Putamen (tissue), 1 donor: ENCODE data around the gene SNX18.
"Not testable (repeated sequence)": the region's sequence is repeated elsewhere in the genome, so short reads cannot be mapped to it uniquely, and the experiment has no call there.

Experiments
- DNase-seq: peaks from one replicate; pipeline ENCODE4 v3.0.0-alpha.2; 2016; ENCODE audit warnings: low spot score

The SNX18 gene

GRCh38 chr5:54517512-54518145, at the start of gene SNX18:
TSS of gene SNX18 (plus strand) at chr5:54517759. CDS start at chr5:54517953, 194 bp downstream.
- peak; percentile 93 for DNase-seq

- DNase-seq, result peak; percentile 14
These were observed 47.9 kb upstream of the SNX18 start for GRCh38 chr5:54469622-54470021.

GRCh38 chr5:54470128-54470527, 47.4 kb upstream of the SNX18 start:
- DNase-seq, result no peak

GRCh38 chr5:54470677-54471076, 46.9 kb upstream of the SNX18 start:
- DNase-seq, result no peak

- no peak for DNase-seq
These were observed 46.2 kb upstream of the SNX18 start for GRCh38 chr5:54471398-54471797.

GRCh38 chr5:54476682-54477081, 40.9 kb upstream of the SNX18 start:
- DNase-seq, result no peak

GRCh38 chr5:54477941-54478478, 39.5 kb upstream of the SNX18 start:
- no peak for DNase-seq

GRCh38 chr5:54480296-54480695, 37.3 kb upstream of the SNX18 start:
- no peak for DNase-seq

GRCh38 chr5:54484219-54484894, 33.2 kb upstream of the SNX18 start:
- no peak for DNase-seq

- DNase-seq, result not testable (repeated sequence)
These were observed 31.9 kb upstream of the SNX18 start for GRCh38 chr5:54485659-54486058.

GRCh38 chr5:54489648-54489979, 27.9 kb upstream of the SNX18 start:
- not testable (repeated sequence) for DNase-seq

GRCh38 chr5:54491326-54491725, 26.2 kb upstream of the SNX18 start:
- DNase-seq, result no peak

GRCh38 chr5:54492178-54492577, 25.4 kb upstream of the SNX18 start:
- DNase-seq, result no peak

- no peak for DNase-seq
These were observed 22.5 kb upstream of the SNX18 start for GRCh38 chr5:54495027-54495426.

- DNase-seq, result no peak
These were observed 3.3 kb upstream of the SNX18 start for GRCh38 chr5:54514291-54514690.

- no peak for DNase-seq
These were observed 2.6 kb upstream of the SNX18 start for GRCh38 chr5:54514841-54515432.

- no peak for DNase-seq
These were observed 1.9 kb upstream of the SNX18 start for GRCh38 chr5:54515634-54516033.

- DNase-seq, result no peak
These were observed 1.4 kb upstream of the SNX18 start for GRCh38 chr5:54516051-54516655.

- DNase-seq, result no peak
These were observed 416 bp upstream of the SNX18 start for GRCh38 chr5:54517174-54517511.

- DNase-seq, result no peak
These were observed 723 bp downstream of the SNX18 start for GRCh38 chr5:54518146-54518817.

- DNase-seq, result no peak
These were observed 1.4 kb downstream of the SNX18 start for GRCh38 chr5:54518818-54519508.

GRCh38 chr5:54519509-54519876, 1.9 kb downstream of the SNX18 start:
- no peak for DNase-seq
